ENCODE data around the gene TMEM151B.

GRCh38 chr6:44266347-44266746 is 3.9 kb upstream of the TMEM151B start:
- no peak for TF ChIP-seq CTCF (IDR thresholded peaks at IDR 0.05; ENCODE audit: low read depth, low read length)
- TF ChIP-seq EZH2phosphoT487 (IDR thresholded peaks at IDR 0.05; ENCODE audit: low read depth), result no peak

All from OCI-LY3 (cell line).